Epithelial cell of umbilical artery (primary cell): ENCODE data around the gene CEP72. TPM values are rescaled to one million over a fixed set of nuclear protein-coding genes. Genes with fewer than 3 reads are reported as not detected.

Experiments
- total RNA-seq: library from RNA; depleted of rRNA; stranded (reverse); fragments of >200 nt; gene quantifications from 2 replicates; pipeline ENCODE4 v1.2.3, GENCODE V29; 2014

CEP72 gene, protein sequence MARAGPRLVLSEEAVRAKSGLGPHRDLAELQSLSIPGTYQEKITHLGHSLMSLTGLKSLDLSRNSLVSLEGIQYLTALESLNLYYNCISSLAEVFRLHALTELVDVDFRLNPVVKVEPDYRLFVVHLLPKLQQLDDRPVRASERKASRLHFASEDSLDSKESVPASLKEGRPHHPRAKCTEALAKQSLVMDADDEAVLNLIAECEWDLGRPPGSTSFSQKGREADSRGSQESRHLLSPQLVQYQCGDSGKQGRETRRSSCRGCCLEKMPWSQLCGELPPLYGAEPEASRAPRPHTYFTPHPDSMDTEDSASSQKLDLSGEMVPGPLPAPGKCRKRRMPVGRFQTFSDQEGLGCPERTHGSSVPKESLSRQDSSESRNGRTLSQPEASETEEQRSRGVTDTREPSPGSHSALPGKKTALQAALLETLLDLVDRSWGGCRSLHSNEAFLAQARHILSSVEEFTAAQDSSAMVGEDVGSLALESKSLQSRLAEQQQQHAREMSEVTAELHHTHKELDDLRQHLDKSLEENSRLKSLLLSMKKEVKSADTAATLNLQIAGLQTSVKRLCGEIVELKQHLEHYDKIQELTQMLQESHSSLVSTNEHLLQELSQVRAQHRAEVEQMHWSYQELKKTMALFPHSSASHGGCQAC
- 4.2 and 4.6 TPM in 2 replicates for total RNA-seq

DNA sequence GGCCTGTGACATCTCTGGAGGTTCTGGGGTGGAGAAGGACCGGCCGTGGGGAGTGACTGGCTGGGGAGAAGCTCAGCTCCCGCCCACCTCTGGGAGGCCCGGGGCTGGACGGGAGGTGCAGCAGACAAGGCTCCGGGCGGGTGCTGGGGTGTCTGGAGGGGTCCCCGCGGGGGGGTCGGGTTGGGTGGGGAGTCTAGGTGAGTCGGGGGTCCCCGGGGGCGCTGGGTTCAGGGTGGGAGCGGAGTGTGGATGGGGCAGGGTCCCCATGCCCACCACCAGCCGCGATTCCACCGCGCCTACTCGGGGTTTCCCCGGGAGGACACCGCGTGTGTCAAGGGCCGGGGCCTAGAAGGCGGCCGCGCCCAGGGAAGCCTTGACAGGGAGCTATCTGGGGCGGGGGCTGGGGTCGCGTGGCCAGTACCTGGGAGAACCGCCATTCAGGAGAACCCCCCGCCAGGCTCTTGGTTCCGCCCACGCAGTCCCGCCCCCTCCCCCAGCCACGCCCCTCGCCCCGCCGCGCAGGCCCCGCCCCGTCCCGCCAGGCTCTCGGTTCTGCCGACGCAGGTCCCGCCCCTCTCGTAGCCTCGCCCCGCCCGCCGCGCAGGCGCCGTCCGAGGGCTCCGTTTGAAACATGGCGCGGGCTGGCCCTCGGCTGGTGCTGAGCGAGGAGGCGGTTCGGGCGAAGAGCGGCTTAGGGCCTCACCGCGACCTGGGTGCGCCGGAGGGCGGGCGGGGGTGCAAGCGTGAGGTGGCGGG is at the start of gene CEP72:
CEP72 (plus strand) TSS at position 610 of the 756 bp plus-strand sequence; CDS start at position 632, 22 bp downstream.

DNA sequence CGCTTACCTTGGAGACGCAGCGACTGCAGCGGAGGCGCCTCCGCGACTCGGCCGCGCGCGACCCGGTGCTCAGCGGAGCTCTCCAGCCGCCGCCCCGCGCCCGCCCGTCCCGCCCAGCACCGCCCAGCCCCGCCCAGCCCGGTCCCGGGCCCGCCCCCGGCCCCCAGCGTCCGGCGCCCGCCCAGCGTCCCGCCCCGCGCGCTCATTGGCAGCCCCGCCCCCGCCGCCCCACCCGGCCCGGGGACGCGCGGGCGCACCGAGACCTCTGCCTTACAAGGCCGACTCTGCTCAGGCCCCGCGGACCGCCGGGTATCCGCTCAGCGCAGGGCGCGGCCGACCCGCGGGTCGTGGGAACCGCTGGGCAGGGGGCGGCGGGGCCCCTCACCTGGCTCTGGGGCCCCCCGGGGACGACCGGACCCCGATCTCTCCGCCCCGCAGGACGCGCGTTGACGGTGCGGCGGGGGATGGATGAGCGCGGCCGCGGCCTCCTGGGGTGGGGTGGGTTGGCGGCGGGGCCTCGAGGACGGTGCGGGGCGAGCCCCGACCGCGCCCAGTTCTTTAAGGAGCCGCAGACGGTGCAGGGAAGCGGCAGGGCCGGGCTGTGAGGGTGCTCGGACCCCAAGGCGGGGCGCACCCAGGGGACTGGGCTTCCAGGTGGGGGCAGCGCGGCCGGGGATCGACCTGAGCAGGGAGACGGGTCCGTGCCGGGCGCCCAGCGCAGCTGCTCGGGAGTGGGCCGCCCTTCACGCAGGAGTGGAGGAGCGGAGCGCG is 81.3 kb downstream of the CEP72 start, which contains the start of gene TPPP:
TPPP (minus strand) TSS at position 82 of the 771 bp plus-strand sequence. CDS start 15,292 bp downstream, outside the sequence.

Other genes with a start within 250 kb of the CEP72 start
- gene EXOC3, start 169.2 kb upstream of the CEP72 start, total RNA-seq, result 24.0 and 28.7 TPM in 2 replicates
- gene SLC9A3, start 87.9 kb upstream of the CEP72 start, total RNA-seq, result 0.65 and 0.76 TPM in 2 replicates
- under 0.01 and 0.15 TPM in 2 replicates for gene TPPP, start 81.0 kb downstream of the CEP72 start, total RNA-seq
- not detected in 2 replicates for gene ZDHHC11B, start 172.4 kb downstream of the CEP72 start, total RNA-seq
- under 0.01 and 2.4 TPM in 2 replicates for gene ZDHHC11, start 238.6 kb downstream of the CEP72 start, total RNA-seq